Heart right ventricle (tissue), 16 donors: ENCODE measurements around the gene DDA1. TPM values are rescaled to one million over a fixed set of nuclear protein-coding genes. Genes with fewer than 3 reads are reported as not detected.
"Not testable (repeated sequence)": the region's sequence is repeated elsewhere in the genome, so short reads cannot be mapped to it uniquely, and the experiment has no call there.

ENCODE experiments used
- ATAC-seq, 8 donors: fragments of 200-7000 bp; cut with Tn5 transposase; one replicate each; pipeline ENCODE4 v1.9.1; 2020; ENCODE audit warnings: mild to moderate bottlenecking in 8 of 8, moderate library complexity in 8 of 8, moderate number of reproducible peaks in 1 of 8
- DNase-seq, 2 donors: peaks; one replicate each; pipeline ENCODE4 v3.0.0-alpha.2; 2020
- H3K27ac ChIP-seq, 10 donors: fragments of 200-600 bp; sonication (generic) in 2 of 10; one replicate each; pipeline versions ENCODE4 v1.5.0 to v1.8.0; 2020 to 2022; ENCODE audit warnings: mild to moderate bottlenecking in 3 of 10
- H3K27me3 ChIP-seq, 7 donors: fragments of 200-600 bp; one replicate each; pipeline ENCODE4 v1.8.0; 2021 to 2022; ENCODE audit warnings: mild to moderate bottlenecking in 2 of 7
- H3K36me3 ChIP-seq, 9 donors: fragments of 200-600 bp; sonication (generic) in 1 of 9; one replicate each; pipeline versions ENCODE4 v1.5.0 to v1.8.0; 2020 to 2022; ENCODE audit warnings: mild to moderate bottlenecking in 2 of 9
- H3K4me1 ChIP-seq, 9 donors: fragments of 200-600 bp; sonication (generic) in 1 of 9; one replicate each; pipeline versions ENCODE4 v1.5.0 to v1.8.0; 2020 to 2022; ENCODE audit warnings: mild to moderate bottlenecking in 4 of 9
- H3K4me3 ChIP-seq, 10 donors: fragments of 200-600 bp; sonication (generic) in 2 of 10; one replicate each; pipeline versions ENCODE4 v1.5.0 to v1.8.0; 2020 to 2022; ENCODE audit warnings: mild to moderate bottlenecking in 7 of 10, moderate library complexity in 2 of 10
- H3K9me3 ChIP-seq, 11 donors: fragments of 200-600 bp in 10 of 11; sonication (generic) in 2 of 11; one replicate each; pipeline versions ENCODE4 v1.5.0 to v1.8.0; 2013 to 2022; ENCODE audit warnings: mild to moderate bottlenecking in 2 of 11, control low read depth in 1 of 11, moderate library complexity in 1 of 11
- WGBS, 2 donors: extraction: QIAGEN DNeasy Blood & Tissue Kit; methylation state at CpG; one replicate each; pipeline ENCODE4 v1.1.7; 2013; ENCODE audit warnings: inconsistent platforms in 1 of 2; 5-methylcytosine and 5-hydroxymethylcytosine counted together
- intact Hi-C, 10 donors: fragments of 100-400 bp; cut with DNase I; formaldehyde crosslinking; loops; one replicate each; pipeline versions ENCODE4 v1.11.1 to v1.14.2; 2022
- polyA plus RNA-seq, 2 donors: library from polyadenylated mRNA; stranded (reverse); fragments of 200-250 nt; gene quantifications; one replicate each; pipeline ENCODE4 v1.2.3, GENCODE V29; 2013
- total RNA-seq, 10 donors: library from RNA; stranded (reverse); fragmentation: NEBNext Ultra II Directional in 3 of 10; extraction: Animal tissue kit (Norgen Biotek cat#: 25700) in 3 of 10; gene quantifications; one replicate each; pipeline versions ENCODE4 v1.2.1 to v1.2.4, GENCODE V29; 2021 to 2023
- TF ChIP-seq, protein P1 (sequence below), 9 donors: fragments of 200-600 bp; sonication (generic) in 2 of 9; IDR thresholded peaks; one replicate each; pipeline versions ENCODE4 v1.5.0 to v1.8.0; 2021 to 2022; ENCODE audit warnings: antibody characterized with exemption in 9 of 9, mild to moderate bottlenecking in 5 of 9, moderate library complexity in 1 of 9
- donor health status: Arrhythmogenic right ventricular cardiomyopathy.
- donor health status: ischemic (EF 13 %, LVEDD 7.1; RV severe dilation, severe dysfunction).
- donor health status: healthy with polysubstance abuse.
- donor health status: DM: no; HTN: yes; CAD: no.
- donor health status: DM: no; HTN: no; CAD: no.
- donor health status: ischemic (EF 25% LVEDD 6.9; RV normal size, moderate dysfunction).
- donor health status: ischemic (EF 25% LVEDD 5.7; RV mildly dilated, moderate dysfunction).
- donor health status: healthy.
- donor health status: DM: yes; HTN: yes; CAD: no.
- donor health status: Ischemic cardiomyopathy.
- donor health status: ischemic (EF 35%, LVEDD 5.7; RV mildly dilated, moderate dysfunction).
- donor health status: nonischemic (EF 11% LVEDD 7.7; RV severe dilation, severe dysfunction).
- donor health status: DM: yes; HTN: yes; CAD: no.
- donor health status: PGD.
- donor health status: ischemic (EF 29% LVEDD 5.4; RV normal size, mild dysfunction).
- donor health status: nonischemic (EF 23%, LVEDD 6.1; RV moderate dilation, normal function).

The DDA1 gene
- total and polyA plus RNA-seq, 12 donors: 20.4 to 85.7 (median 34.7) TPM

DNA sequence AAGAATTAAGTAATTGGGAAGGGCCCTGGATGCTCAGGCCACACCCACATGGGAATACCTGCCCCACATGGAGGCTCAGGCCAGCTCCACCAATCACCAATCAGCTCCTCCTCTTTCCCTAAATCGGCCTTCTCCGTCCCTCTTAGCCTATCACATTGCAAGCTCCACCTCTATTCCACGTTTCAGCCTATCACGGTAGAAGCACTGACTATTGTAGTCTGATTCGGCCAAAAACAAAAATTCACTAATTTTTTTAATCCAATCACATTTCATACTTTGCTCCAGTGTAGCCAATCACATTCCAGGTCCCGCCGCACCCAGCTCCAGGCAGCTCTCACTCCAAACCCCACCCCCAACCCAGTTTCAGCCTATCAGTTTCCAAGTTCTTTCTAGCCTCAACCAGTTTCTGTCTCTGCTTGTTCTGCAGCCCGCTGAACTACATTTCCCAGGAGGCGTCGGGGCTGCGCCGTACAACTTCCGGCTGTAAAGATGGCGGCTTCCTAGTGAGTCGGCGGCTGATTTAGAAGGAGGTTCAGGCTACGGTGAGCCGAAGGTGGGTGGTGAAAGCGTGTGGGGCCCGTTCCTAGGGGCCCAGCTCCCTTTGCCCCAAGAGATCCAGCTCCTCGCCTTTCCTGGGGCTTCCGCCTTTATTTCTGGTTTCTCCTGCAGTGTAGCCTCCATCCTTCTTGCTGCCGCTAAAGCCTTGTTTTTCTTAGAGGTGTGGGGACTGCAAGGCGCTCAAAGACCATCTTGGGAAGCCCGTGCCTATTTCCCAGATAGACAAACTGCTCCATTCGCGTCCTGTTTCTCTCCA lies 42.2 kb upstream of the DDA1 start, which contains the start of gene BABAM1:
BABAM1 (plus strand) TSS at position 469 of the 814 bp plus-strand sequence. CDS start 1,364 bp downstream, outside the sequence.
- H3K9me3 ChIP-seq: no peaks in the 10 kb centered on the region
- peak within 1 kb of the TSS; percentile 56 to 97 (median 80) for H3K4me3 ChIP-seq
- peak; percentile 87 to 99 for DNase-seq
- H3K27ac ChIP-seq: peak within 1 kb of the TSS; percentile 18 to 96 (median 82)
- no peaks in the 10 kb centered on the region for H3K27me3 ChIP-seq
- TF ChIP-seq, protein P1, sequence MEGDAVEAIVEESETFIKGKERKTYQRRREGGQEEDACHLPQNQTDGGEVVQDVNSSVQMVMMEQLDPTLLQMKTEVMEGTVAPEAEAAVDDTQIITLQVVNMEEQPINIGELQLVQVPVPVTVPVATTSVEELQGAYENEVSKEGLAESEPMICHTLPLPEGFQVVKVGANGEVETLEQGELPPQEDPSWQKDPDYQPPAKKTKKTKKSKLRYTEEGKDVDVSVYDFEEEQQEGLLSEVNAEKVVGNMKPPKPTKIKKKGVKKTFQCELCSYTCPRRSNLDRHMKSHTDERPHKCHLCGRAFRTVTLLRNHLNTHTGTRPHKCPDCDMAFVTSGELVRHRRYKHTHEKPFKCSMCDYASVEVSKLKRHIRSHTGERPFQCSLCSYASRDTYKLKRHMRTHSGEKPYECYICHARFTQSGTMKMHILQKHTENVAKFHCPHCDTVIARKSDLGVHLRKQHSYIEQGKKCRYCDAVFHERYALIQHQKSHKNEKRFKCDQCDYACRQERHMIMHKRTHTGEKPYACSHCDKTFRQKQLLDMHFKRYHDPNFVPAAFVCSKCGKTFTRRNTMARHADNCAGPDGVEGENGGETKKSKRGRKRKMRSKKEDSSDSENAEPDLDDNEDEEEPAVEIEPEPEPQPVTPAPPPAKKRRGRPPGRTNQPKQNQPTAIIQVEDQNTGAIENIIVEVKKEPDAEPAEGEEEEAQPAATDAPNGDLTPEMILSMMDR (IDR thresholded peaks at IDR 0.05): no peak
- 0 to 1% methylated on average over 27 of the region's 27 CpGs for WGBS, 2 donors
- intact Hi-C loops: no loop called here
- H3K36me3 ChIP-seq: peaks cover 0 to 36% (median 20%) of the 10 kb centered on the region in 9 donors
- ATAC-seq: peak; percentile 95 to 97 (median 96)
- H3K4me1 ChIP-seq: peaks cover 2 to 36% (median 20%) of the 10 kb centered on the region in 9 donors

DNA sequence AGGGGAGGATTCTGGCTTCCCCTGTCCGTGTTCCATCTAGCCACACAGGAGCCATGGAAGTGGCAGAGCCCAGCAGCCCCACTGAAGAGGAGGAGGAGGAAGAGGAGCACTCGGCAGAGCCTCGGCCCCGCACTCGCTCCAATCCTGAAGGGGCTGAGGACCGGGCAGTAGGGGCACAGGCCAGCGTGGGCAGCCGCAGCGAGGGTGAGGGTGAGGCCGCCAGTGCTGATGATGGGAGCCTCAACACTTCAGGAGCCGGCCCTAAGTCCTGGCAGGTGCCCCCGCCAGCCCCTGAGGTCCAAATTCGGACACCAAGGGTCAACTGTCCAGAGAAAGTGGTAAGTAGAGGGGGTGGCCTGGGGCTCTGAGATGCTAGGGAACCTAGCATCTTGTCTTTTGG lies 40.6 kb upstream of the DDA1 start:
- TF ChIP-seq, protein P1 (IDR thresholded peaks at IDR 0.05): no peak
- H3K27ac ChIP-seq: no peak overlapping the region
- intact Hi-C loops: no loop called here
- no peak for DNase-seq
- H3K4me3 ChIP-seq: no peak overlapping the region
- peaks cover 2 to 31% (median 19%) of the 10 kb centered on the region in 9 donors for H3K4me1 ChIP-seq
- 94 to 95% methylated on average over 13 of the region's 13 CpGs for WGBS, 2 donors
- H3K36me3 ChIP-seq: peaks cover 0 to 52% (median 27%) of the 10 kb centered on the region in 9 donors
- no peaks in the 10 kb centered on the region for H3K27me3 ChIP-seq
- no peaks in the 10 kb centered on the region for H3K9me3 ChIP-seq
- ATAC-seq: no peak

DNA sequence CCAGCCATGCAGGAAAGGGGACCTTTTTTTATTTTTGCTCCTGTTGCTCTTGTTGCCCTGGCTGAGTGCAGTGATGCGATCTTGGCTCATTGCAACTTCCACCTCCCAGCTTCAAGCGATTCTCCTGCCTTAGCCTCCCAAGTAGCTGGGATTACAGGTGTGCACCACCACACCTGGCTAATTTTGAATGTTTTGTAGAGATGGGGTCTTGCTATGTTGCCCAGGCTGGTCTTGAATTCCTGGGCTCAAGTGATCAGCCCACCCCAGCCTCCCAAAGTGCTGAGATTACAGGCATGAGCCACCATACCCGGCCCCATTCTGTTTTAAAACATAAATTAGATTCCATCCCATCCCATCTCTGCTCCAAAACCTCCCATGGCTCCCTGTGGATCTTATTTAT lies 34.5 kb upstream of the DDA1 start:
- intact Hi-C loops, DNase-seq, H3K4me3 ChIP-seq, H3K9me3 ChIP-seq, ATAC-seq, H3K27ac ChIP-seq, H3K27me3 ChIP-seq, H3K4me1 ChIP-seq: not testable (repeated sequence)
- WGBS, 2 donors: 95 to 96% methylated on average over 3 of the region's 3 CpGs
- H3K36me3 ChIP-seq: peaks cover 0 to 96% (median 53%) of the 10 kb centered on the region in 9 donors

DNA sequence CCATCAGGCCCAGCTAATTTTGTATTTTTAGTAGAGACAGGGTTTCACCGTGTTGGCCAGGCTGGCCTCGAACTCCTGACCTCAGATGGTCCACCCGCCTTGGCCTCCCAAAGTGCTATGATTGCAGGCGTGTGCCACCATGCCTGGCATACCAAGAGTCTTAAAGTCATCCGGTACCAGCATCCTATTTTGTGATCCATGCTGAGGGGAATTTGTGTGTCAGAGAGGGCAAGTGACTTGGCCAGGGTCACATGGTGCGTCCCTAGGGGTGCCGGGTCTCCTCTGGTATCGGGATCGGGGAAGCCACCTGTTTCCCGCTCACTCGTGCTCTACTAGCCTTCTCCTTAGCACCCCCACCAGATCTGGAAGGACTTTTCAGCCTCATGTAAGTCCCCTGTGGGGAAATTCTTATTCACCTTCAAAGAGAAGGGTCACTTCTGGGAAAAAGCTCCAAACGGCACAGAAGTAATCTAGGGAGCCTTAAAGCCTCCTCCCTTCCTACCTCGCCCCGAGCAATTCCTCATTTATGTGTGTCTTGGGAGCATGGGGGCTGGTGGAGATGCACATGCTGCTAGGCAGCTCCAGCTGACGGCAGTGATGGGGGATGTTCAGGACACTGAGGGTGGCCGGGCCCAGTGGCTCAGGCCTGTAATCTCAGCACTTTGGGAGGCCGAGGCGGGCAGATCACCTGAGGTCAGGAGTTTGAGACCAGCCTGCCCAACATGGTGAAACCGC lies 33.8 kb upstream of the DDA1 start:
- H3K27ac ChIP-seq: no peak overlapping the region
- H3K4me3 ChIP-seq: no peak overlapping the region
- TF ChIP-seq, protein P1 (IDR thresholded peaks at IDR 0.05): no peak
- 91 to 92% methylated on average over 19 of the region's 19 CpGs for WGBS, 2 donors
- peaks cover 0 to under 1% (median 0%) of the 10 kb centered on the region in 7 donors for H3K27me3 ChIP-seq
- no peaks in the 10 kb centered on the region for H3K4me1 ChIP-seq
- ATAC-seq (no peak), DNase-seq (no peak)
- intact Hi-C loops: no loop called here
- peaks cover 0 to 89% (median 53%) of the 10 kb centered on the region in 9 donors for H3K36me3 ChIP-seq
- no peaks in the 10 kb centered on the region for H3K9me3 ChIP-seq
